DMS114 treated with DMSO at 0.1 percent for 48 hours (cell line): ENCODE results near the gene CMIP.

ENCODE experiments used
- DNase-seq: peaks from one replicate; lab custom pipeline; 2025; ENCODE audit not compliant: unreplicated experiment; lab: John Stamatoyannopoulos, UW

The CMIP gene

DNA sequence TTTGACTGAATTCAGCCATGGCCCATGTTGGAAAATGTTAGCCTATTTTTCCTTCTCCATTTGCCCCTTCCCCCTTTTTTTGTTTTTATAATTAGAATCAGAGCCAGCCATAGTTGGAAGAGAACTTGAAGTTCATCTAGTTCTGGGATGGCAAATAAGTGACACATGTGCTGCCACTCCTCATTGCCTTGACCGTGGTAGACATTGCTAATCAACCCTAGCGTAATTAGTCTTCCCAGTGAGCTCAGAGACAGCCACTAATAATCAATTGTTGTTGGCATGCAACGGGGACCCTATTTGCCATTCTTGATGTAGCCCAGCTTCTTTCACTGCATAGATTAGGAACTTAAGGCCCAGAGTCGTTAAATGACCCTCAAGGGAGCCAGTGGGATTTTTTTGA, 16.6 kb downstream of the CMIP start:
- no peak for DNase-seq

DNA sequence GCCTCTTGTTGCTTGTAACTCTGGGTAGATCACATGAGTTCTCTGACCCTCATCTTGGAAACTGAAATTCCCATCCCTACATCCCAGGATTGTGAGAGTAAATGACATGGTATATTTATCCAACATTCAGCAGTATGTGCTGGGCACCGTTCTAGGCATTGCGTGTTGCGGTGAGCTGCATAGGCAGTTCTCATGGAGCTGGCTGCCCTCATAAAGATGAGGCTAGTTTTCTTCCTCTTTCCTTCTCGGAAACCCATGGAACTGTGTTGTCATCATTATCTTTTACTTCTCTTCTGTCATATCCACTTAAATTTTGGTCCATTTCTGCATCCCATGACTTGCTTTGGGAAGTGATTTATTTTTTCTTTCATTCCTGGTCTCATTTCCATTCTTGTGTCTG, 17.2 kb downstream of the CMIP start:
- no peak for DNase-seq

GRCh38 chr16:81462683-81463082, 18.1 kb downstream of the CMIP start:
- no peak for DNase-seq

DNA sequence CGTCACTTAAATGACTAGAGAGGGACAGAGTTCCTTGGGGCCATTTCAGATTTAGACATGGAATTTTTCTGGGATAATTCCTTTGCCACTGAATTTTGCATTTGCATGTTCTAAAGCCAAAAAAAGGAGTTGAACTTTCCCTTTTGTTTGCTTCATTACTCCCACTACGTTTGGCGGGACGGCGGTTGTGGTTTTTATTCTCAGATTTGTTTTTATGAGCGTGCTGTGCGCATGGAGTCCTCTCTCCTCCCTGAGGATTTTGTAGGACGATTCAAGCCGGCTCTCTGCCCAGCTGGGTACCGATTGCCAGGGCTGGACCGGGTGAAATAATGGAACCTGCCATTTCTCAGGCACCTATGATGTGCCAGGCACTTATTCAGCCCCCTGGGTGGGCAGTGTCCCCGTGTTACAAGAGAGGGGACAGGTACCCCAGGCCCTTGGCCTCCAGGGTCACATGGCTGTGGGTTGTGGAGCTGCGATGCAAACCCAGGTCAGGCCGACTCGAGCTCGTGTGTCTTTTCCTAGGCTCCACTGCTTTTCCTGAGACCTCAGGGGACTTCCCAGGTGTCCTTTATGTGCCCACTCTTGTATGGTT, 18.8 kb downstream of the CMIP start:
- DNase-seq, result no peak

- DNase-seq, result no peak
These were observed 19.7 kb downstream of the CMIP start for GRCh38 chr16:81464279-81464678.

DNA sequence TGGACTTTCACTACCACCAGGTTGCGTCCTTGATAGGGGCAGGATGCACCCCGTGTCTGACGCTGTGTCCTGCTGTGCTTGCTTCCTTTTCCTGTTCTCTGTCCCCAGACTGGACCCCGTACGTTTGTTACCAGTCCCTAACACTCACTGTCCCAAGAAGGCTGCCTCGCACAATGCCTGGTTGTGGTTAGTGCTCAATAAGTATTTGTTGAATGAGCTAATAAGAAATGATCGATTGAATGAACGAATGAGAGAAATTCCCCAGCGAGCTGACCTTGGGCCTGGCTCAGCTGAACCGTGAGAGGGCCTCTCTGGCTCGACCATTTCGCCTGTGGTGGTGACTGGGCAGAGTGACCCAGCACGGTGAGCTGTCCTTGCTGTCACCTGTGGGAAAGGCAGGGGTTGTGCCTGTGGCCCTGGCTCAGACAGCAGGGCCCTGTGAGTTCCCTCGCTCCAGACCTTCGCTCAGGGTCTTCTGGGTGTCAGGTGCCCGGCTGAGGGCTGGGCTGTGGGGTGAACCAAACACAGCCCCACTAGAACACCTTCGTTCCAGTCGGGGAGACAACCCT, 20.9 kb downstream of the CMIP start:
- DNase-seq, result no peak

DNA sequence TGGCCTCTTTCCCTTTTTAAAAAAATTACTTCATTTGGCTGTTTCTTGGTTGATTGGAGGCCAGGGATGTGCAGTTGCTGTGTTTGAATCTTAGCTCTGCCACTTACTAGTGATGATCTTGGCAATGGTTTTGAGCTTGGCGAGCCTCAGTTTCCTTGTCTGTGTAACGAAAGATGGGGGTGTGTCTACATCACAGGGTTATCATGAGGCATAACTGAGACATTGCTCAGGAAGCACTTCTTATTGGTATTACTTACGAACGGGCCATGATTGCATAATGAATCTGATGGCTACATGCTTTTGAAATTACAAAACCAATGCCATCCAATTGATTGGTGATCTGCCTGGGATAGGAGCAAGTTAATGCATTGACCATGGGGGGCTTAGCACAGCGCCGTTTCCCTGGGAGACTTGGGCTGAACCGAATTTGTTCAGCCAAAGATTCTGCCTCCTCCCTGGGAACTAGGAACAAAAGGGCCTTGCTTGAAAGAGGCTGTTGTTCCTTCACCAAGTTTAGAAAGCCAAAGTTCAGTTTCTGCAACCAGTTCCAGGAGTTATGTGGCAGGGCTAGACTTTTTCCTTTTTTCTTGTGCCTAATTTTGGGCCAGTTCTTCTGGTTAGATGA, 21.9 kb downstream of the CMIP start:
- no peak for DNase-seq

DNA sequence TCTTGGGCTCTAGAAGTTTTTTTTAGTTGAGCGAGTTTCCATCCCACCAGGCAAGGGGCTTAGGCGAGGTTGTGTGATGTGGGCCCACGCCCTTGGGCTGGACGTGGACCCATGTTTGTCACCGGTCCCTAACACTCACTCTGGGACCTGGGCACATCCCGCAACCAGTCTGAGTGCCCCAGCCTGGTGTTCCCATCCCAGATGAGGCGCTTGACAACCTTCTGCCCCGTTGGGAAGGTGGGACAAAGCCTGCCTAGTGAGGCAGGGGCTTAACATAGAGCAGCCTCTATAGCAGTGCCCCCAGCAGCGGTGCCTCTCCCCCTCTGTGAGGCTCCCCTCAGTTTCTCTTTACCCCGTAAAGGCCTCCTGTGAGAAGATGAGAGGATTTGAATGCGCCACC, 22.5 kb downstream of the CMIP start:
- DNase-seq, result no peak

- no peak for DNase-seq
These were observed 23.2 kb downstream of the CMIP start for GRCh38 chr16:81467815-81468214.

- DNase-seq, result no peak
These were observed 23.8 kb downstream of the CMIP start for GRCh38 chr16:81468269-81468902.

DNA sequence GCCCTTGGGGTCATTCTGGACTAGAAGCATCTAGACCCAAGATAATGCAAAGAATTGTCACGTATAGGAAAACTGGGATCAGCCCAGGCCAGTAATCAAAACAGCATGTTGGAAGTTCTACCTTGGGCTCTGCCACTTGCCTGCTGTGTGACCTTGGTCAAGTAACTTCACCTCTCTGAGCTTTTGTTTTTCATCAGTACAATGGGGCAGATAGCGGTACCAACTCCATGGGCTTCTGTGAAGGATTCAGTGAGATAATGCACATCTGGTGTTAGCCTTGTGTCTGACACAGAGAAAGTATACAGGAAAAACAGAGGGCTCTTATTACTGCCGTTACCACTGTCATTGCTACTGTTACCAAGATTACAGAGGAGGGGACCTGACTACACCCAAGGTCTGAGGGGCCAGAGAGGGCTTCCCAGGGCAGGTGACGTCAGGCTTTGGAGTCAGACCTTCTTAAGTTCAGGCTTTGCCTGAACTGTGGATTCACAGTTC, 24.6 kb downstream of the CMIP start:
- DNase-seq, result no peak

DNA sequence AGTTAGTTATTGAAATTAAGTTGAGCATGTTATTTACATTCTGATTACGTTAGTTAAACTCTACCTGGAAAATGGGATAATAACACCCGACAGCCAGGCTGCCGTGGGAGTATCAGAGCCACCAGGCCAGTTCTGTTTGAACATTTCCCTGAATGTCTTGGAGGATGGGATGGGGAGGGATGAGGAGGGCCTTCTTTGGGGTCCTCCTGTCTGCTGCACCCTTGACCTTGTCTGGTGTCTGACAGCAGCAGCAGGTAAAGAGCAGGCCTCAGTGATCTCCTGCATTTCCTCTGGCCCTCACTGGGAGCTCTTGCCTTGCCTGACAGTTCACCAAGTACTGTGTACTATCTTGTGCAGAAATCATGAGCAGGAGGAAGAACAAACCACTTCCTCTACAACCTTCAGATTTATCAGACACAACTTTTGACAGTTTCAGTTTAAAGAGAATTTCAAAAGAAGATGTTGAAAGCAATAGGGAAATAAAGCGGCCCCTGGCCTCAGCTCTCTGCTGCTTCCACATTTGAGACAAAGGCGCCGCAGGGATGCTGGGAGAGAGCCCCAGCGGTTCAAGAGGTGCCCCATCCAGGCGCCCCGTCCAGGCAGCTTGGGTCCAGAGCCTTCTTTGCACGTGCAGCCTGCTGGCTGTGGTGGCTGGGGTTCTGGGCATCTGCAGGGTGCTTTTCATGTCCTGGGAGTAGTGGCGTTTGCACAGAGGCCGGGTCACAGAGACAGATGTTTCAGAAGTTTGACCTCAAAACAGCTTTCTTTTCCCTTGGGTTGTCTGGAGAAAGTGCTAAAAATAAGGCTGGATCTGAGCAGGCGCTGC, 25.3 kb downstream of the CMIP start:
- DNase-seq, result no peak

GRCh38 chr16:81470796-81471636, 26.4 kb downstream of the CMIP start:
- DNase-seq, result no peak

DNA sequence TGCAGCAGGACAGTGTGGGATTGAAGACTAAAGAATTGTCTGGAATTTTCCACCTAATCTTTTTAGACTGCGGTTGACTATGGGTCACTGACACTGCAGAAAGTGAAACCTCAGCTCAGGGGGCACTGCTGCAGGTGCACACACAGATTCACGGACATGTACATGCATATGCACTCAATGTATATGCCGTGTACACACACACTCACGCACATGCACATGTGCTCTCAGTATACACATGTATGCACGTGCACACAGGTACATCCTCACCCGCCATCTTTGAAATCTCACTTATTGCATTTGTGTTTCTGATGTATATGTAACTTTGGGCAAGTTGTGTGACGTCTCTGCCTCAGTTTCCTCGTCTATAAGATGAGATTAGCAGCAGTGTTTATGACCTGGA, 27.3 kb downstream of the CMIP start:
- no peak for DNase-seq

GRCh38 chr16:81472391-81472790, 27.8 kb downstream of the CMIP start:
- DNase-seq, result no peak

DNA sequence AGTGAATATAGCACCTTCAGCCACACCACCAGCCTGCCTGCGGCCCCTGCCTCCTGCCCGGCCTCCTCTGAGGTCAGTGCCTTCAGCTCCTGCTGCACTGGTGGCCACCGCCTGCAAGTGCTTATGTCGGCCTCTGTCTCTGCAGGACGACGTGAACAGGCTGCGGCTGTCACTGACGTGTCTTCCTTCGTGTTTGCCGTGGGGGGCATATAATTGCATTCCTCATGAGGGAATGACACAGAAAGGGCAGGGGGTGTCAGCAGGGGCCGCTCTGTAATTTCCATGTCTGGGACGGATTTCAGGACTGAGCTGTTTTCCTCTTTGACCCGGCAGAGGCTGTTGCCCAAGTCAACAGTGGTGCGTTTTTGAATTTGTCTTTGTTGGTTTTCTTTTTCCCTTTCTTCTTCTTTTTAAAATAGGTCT, 28.5 kb downstream of the CMIP start:
- no peak for DNase-seq

- no peak for DNase-seq
These were observed 28.9 kb downstream of the CMIP start for GRCh38 chr16:81473558-81473957.

DNA sequence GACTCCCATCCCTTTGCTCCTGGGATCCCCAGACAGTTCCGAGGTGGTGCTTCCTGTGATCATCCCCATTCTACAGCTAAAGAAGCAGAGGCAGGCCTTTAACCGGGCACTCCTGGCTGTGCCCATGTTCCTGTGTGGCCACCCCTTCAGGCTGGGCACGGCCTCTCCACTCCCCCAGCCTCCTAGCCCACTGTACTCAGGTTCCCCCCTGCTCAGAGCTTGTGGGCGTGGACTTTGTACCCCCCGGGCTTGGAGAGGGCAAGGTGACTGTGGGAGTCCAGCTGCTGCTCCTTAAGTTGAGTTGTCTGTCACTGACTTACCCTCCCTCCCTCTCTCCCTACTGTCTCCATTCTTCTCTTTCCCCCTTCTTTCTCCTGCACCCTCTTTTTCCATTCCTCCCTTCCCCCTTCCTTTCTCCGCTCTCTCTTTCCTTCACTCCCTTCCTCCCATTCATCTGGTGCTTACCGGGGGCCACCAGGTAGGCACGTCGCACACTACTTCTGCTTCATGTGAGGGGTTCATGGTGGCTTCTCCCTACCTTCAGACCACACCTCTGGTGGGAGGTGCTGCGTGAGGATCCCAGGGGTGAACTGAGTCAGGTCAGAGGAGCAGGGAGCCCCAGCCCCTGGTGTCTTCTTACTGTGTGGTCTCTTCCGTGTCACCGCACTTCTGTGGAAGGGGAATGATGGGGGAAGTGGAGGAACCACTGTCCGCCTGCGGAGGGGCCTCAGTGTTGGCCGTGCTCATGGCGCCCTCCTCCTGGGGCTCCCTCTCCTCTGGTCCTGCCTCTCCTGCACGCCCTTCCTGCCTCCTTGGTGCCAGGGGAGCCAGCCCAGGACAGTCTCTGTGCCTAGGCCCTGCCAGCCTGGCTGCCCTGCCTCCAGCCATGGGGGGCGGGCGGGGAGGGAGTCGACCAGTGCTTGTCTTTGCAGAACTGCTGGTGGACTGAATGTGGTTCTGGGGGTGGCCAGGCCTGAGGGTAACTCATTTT, 29.7 kb downstream of the CMIP start:
- no peak for DNase-seq
